ENCODE data around the gene GLRX3. TPM values are rescaled to one million over a fixed set of nuclear protein-coding genes. Genes with fewer than 3 reads are reported as not detected.

The GLRX3 gene
- total and polyA plus RNA-seq, 10 of the 15 experiments (the other 5 are each of a cell fraction or from before 2014, with no cell fraction given): 94.7 to 209 (median 131) TPM

- TF ChIP-seq BCLAF1 (IDR thresholded peaks at IDR 0.05) (no peak), MTA3 (IDR thresholded peaks at IDR 0.05; ENCODE audit: borderline replicate concordance, low read length) (no peak), ELK1 (IDR thresholded peaks at IDR 0.05; ENCODE audit: low read depth, low read length) (no peak), RAD21 (IDR thresholded peaks at IDR 0.05; ENCODE audit: insufficient read depth, low read depth, low read length) (no peak), YY1 (IDR thresholded peaks at IDR 0.05; ENCODE audit: low read depth, low read length) (no peak)
These were observed 41.1 kb downstream of the GLRX3 start (continued) for GRCh38 chr10:130177250-130177649.

GRCh38 chr10:130179640-130180039 lies 43.4 kb downstream of the GLRX3 start:
- ChIA-PET SMC1A (ENCODE audit: uncharacterized antibody, unreplicated experiment) (no interaction called here), CTCF (interaction anchor here (0.6 to 1.2 kb wide), 2 partner anchors 40 to 69 kb away, joined by 3 to 4 read pairs; partner anchors contain the start of gene C10orf143), POLR2A (no interaction called here), RAD21 (ENCODE audit: unreplicated experiment) (no interaction called here)
- Histone ChIP-seq H3K4me3 (no peak overlapping the region), H2AFZ (ENCODE audit: control insufficient read depth, low read depth, low read length) (no peak overlapping the region), H3K4me1 (ENCODE audit: control insufficient read depth, insufficient read depth, low read length) (no peaks in the 10 kb centered on the region), H3K9ac (ENCODE audit: control insufficient read depth, insufficient read depth, low read length) (no peak overlapping the region), H3K4me2 (ENCODE audit: control insufficient read depth, insufficient read depth) (no peak overlapping the region), H3K79me2 (ENCODE audit: control insufficient read depth, insufficient read depth, low read length) (no peaks in the 10 kb centered on the region), H3K9me3 (replicated peaks; ENCODE audit: control insufficient read depth, insufficient read depth, low read length) (no peaks in the 10 kb centered on the region), H4K20me1 (ENCODE audit: control insufficient read depth, insufficient read depth) (no peaks in the 10 kb centered on the region), H3K27ac (ENCODE audit: control insufficient read depth, insufficient read depth) (no peak overlapping the region), H3K36me3 (ENCODE audit: control insufficient read depth in 2 of 2, insufficient read depth in 2 of 2, low read length in 1 of 2) (peaks cover 16% of the 10 kb centered on the region in 2 experiments), H3K27me3 (replicated peaks in 1 of 2; ENCODE audit: control insufficient read depth in 2 of 2, insufficient read depth in 2 of 2, low read length in 1 of 2) (no peaks in the 10 kb centered on the region)
- no peak for ATAC-seq
- DNase-seq (ENCODE audit: low read depth, low spot score): no peak
- no peak for FAIRE-seq
- 99% methylated on average over 4 of the region's 4 CpGs for WGBS (ENCODE audit: insufficient coverage, insufficient replicate concordance, low lambda C conversion rate, missing lambda C conversion rate)
- in situ Hi-C loops (cut with MboI): loop anchor here (10.0 kb wide), 1 partner anchor 1845 kb away; no protein-coding TSS in a partner anchor
- intact Hi-C loops (cut with micrococcal nuclease; ENCODE audit: unreplicated experiment): no loop called here
- no TSS peak for BruUV-seq (replicated peaks)
- no peak for TF ChIP-seq RAD51 (IDR thresholded peaks at IDR 0.05)
- no peak for TF ChIP-seq POLR2A (IDR thresholded peaks at IDR 0.05; ENCODE audit: low read depth, low read length)
- TF ChIP-seq RAD21 (IDR thresholded peaks at IDR 0.05; ENCODE audit: insufficient read depth, low read depth, low read length): peak; percentile 53
- TF ChIP-seq YBX1 (IDR thresholded peaks at IDR 0.05): no peak
- TF ChIP-seq BMI1 (IDR thresholded peaks at IDR 0.05; ENCODE audit: borderline replicate concordance): no peak
- no peak for TF ChIP-seq PBX3 (IDR thresholded peaks at IDR 0.05; ENCODE audit: insufficient replicate concordance, low read depth, low read length)
- no peak for TF ChIP-seq POU2F2 (IDR thresholded peaks at IDR 0.05; ENCODE audit: borderline replicate concordance, low read depth, low read length)
- TF ChIP-seq STAT1 (conservative IDR thresholded peaks at IDR 0.05): no peak
- TF ChIP-seq MTA3 (IDR thresholded peaks at IDR 0.05; ENCODE audit: borderline replicate concordance, low read length): no peak
- TF ChIP-seq EED (IDR thresholded peaks at IDR 0.05; ENCODE audit: low read depth): no peak
- peak in 2 of 3 experiments; percentile 5 to 33; a peak in 2 of 6 replicates for TF ChIP-seq CTCF (IDR thresholded peaks at IDR 0.05 in 2 of 3, conservative IDR thresholded peaks at IDR 0.05 in 1 of 3; ENCODE audit: control insufficient read depth in 2 of 3, extremely low read depth in 1 of 3, insufficient read depth in 1 of 3, low read depth in 3 of 3, low read length in 3 of 3)
- no peak for TF ChIP-seq CHD4 (IDR thresholded peaks at IDR 0.05)
- no peak for TF ChIP-seq SIX5 (IDR thresholded peaks at IDR 0.05; ENCODE audit: low read depth, low read length, severe bottlenecking)
- TF ChIP-seq NR2C2 (IDR thresholded peaks at IDR 0.05; ENCODE audit: borderline replicate concordance, control insufficient read depth, insufficient read length, low read depth): no peak
